Measurements from ENCODE around the gene PARP9.

Gene PARP9

DNA sequence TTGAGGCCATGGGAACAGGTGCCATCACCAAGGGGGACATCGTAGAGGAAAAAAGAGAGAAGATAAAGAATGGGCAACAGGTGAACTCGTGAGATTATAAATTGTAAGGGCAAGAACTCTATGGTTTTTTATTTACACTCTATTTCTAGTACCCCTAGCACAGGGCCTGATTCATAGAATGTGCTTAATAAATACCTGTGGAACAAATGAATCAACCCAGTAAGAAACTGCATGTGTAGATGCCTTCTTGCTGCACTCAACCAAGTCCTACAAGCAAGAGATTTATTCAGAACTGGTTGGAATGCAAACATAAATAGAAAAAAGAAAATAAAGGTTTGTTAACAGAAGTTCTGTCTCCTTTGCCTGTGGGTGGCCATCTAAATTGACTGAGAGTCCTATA, 30.6 kb downstream of the PARP9 start:
- Histone ChIP-seq H3K9me3 (ENCODE audit: severe bottlenecking) (no peaks in the 10 kb centered on the region), H3K4me3 (ENCODE audit: severe bottlenecking) (no peak overlapping the region), H3K27ac (ENCODE audit: poor library complexity, severe bottlenecking) (peak overlapping the region; percentile 19), H3K27me3 (ENCODE audit: insufficient read depth, poor library complexity, severe bottlenecking) (no peaks in the 10 kb centered on the region), H3K36me3 (ENCODE audit: low read depth) (peaks cover 16% of the 10 kb centered on the region; the same call in 1 of the 2 replicates), H3K4me1 (ENCODE audit: insufficient read depth, poor library complexity, severe bottlenecking) (peaks cover 12% of the 10 kb centered on the region)
- DNase-seq (ENCODE audit: low spot score) (no peak), ATAC-seq (ENCODE audit: low read depth) (no peak)
- TF ChIP-seq, protein P1, sequence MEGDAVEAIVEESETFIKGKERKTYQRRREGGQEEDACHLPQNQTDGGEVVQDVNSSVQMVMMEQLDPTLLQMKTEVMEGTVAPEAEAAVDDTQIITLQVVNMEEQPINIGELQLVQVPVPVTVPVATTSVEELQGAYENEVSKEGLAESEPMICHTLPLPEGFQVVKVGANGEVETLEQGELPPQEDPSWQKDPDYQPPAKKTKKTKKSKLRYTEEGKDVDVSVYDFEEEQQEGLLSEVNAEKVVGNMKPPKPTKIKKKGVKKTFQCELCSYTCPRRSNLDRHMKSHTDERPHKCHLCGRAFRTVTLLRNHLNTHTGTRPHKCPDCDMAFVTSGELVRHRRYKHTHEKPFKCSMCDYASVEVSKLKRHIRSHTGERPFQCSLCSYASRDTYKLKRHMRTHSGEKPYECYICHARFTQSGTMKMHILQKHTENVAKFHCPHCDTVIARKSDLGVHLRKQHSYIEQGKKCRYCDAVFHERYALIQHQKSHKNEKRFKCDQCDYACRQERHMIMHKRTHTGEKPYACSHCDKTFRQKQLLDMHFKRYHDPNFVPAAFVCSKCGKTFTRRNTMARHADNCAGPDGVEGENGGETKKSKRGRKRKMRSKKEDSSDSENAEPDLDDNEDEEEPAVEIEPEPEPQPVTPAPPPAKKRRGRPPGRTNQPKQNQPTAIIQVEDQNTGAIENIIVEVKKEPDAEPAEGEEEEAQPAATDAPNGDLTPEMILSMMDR (IDR thresholded peaks at IDR 0.05; ENCODE audit: poor library complexity, severe bottlenecking), result no peak

DNA sequence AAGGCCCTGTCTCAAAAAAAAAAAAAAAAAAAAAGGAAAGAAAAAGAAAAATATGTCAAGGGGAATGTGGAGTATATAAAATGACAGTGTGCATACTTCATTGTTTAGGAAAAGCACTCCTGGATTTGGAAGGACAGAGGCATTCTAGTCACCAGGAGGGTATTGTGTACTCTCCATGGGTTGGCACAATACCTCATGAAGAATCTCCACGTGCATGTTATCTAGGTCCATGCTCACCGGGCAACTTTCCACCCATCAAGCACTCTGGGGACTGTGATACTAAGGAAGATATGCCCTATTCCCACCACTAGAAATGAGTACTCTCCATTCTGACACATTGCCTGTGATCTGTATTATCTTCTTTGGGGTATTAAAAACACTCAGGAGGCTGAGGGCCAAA, 33.9 kb downstream of the PARP9 start:
- peaks cover 15% of the 10 kb centered on the region; the same call in 1 of the 2 replicates for H3K36me3 ChIP-seq (ENCODE audit: low read depth)
- no peaks in the 10 kb centered on the region for H3K9me3 ChIP-seq (ENCODE audit: severe bottlenecking)
- peaks cover 12% of the 10 kb centered on the region for H3K4me1 ChIP-seq (ENCODE audit: insufficient read depth, poor library complexity, severe bottlenecking)
- no peaks in the 10 kb centered on the region for H3K27me3 ChIP-seq (ENCODE audit: insufficient read depth, poor library complexity, severe bottlenecking)
- TF ChIP-seq, protein P1 (IDR thresholded peaks at IDR 0.05; ENCODE audit: poor library complexity, severe bottlenecking), result no peak
- H3K4me3 ChIP-seq (ENCODE audit: severe bottlenecking), result no peak overlapping the region
- ATAC-seq (ENCODE audit: low read depth), result no peak
- no peak overlapping the region for H3K27ac ChIP-seq (ENCODE audit: poor library complexity, severe bottlenecking)
- DNase-seq (ENCODE audit: low spot score), result no peak

DNA sequence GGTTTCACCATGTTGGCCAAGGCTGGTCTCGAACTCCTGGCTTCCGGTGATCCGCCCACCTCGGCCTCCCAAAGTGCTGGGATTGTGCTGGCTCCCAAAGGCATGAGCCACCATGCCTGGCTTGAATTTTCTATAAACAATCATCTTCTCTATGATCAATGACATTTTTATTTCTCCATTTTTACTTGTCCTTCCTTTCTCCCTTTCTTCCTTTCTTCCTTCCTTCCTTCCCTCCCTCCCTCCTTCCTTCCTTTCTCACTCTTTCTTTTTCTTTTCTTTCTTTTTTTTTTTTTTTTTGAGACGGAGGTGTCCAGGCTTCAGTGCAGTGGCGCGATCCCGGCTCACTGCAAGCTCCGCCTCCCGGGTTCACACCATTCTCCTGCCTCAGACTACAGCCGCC, 40.8 kb downstream of the PARP9 start:
- DNase-seq (ENCODE audit: low spot score), result no peak
- H3K9me3 ChIP-seq (ENCODE audit: severe bottlenecking), result no peaks in the 10 kb centered on the region
- no peaks in the 10 kb centered on the region for H3K27me3 ChIP-seq (ENCODE audit: insufficient read depth, poor library complexity, severe bottlenecking)
- H3K27ac ChIP-seq (ENCODE audit: poor library complexity, severe bottlenecking), result no peak overlapping the region
- no peak overlapping the region for H3K4me3 ChIP-seq (ENCODE audit: severe bottlenecking)
- H3K4me1 ChIP-seq (ENCODE audit: insufficient read depth, poor library complexity, severe bottlenecking), result no peaks in the 10 kb centered on the region
- no peaks in the 10 kb centered on the region for H3K36me3 ChIP-seq (ENCODE audit: low read depth)
- no peak for ATAC-seq (ENCODE audit: low read depth)
- TF ChIP-seq, protein P1 (IDR thresholded peaks at IDR 0.05; ENCODE audit: poor library complexity, severe bottlenecking), result no peak

DNA sequence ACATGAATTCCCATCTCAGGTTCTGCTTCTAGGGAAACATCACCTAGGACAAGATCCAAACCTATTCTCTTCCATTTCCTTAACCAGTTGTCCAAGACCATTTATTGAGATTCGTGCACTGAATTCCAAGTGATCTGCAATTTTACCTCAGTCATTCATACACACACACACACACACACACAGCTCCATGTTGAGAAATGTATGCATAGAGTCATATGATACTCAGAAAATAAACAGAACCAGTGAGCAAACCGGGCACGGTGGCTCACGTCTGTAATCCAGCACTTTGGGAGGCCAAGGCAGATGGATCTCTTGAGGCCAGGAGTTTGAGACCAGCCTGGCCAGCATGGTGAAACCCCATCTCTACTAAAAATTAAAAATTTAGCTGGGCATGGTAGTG, 43.2 kb downstream of the PARP9 start:
- H3K4me1 ChIP-seq (ENCODE audit: insufficient read depth, poor library complexity, severe bottlenecking), result no peaks in the 10 kb centered on the region
- DNase-seq (ENCODE audit: low spot score), result no peak
- no peak overlapping the region for H3K4me3 ChIP-seq (ENCODE audit: severe bottlenecking)
- no peak overlapping the region for H3K27ac ChIP-seq (ENCODE audit: poor library complexity, severe bottlenecking)
- TF ChIP-seq, protein P1 (IDR thresholded peaks at IDR 0.05; ENCODE audit: poor library complexity, severe bottlenecking), result no peak
- H3K36me3 ChIP-seq (ENCODE audit: low read depth), result no peaks in the 10 kb centered on the region
- H3K27me3 ChIP-seq (ENCODE audit: insufficient read depth, poor library complexity, severe bottlenecking), result no peaks in the 10 kb centered on the region
- no peaks in the 10 kb centered on the region for H3K9me3 ChIP-seq (ENCODE audit: severe bottlenecking)
- ATAC-seq (ENCODE audit: low read depth), result no peak

DNA sequence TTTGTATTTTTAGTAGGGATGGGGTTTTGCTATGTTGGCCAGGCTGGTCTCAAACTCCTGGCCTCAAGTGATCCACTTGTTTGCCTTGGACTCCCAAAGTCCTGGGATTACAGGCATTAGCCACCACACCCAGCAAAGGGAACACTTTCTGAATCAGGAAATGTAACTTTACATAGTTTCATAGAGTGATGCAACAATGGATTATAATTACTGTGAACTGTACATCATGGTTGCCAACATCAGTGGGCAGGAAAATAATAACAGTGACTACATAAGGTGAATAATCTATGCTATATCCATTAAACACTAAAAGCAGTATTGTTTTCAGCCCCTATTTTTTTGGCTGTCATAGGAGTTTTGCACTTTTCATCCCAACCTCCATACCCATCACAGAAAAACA, 44.4 kb downstream of the PARP9 start:
- DNase-seq (ENCODE audit: low spot score) (no peak), ATAC-seq (ENCODE audit: low read depth) (peak; percentile 51)
- TF ChIP-seq, protein P1 (IDR thresholded peaks at IDR 0.05; ENCODE audit: poor library complexity, severe bottlenecking), result no peak
- H3K36me3 ChIP-seq (ENCODE audit: low read depth), result no peaks in the 10 kb centered on the region
- H3K9me3 ChIP-seq (ENCODE audit: severe bottlenecking), result no peaks in the 10 kb centered on the region
- no peaks in the 10 kb centered on the region for H3K27me3 ChIP-seq (ENCODE audit: insufficient read depth, poor library complexity, severe bottlenecking)
- no peak overlapping the region for H3K4me3 ChIP-seq (ENCODE audit: severe bottlenecking)
- H3K4me1 ChIP-seq (ENCODE audit: insufficient read depth, poor library complexity, severe bottlenecking), result no peaks in the 10 kb centered on the region
- no peak overlapping the region for H3K27ac ChIP-seq (ENCODE audit: poor library complexity, severe bottlenecking)
